Astrocyte of the spinal cord (primary cell): ENCODE results near the gene CNKSR2.
A peak's percentile ranks its signal among the peaks of the same experiment; 100 is the strongest.

Source experiments
- DNase-seq: peaks from one replicate; pipeline ENCODE4 v3.0.0; 2011; ENCODE audit warnings: low read depth, low spot score
- H3K4me3 ChIP-seq: 2 replicates; pipeline ENCODE4 v1.5.1; 2011; ENCODE audit warnings: low read depth, mild to moderate bottlenecking, low read length, moderate library complexity
- in situ Hi-C: cut with HindIII; loops from 2 replicates; pipeline ENCODE4 v1.10.0; 2017; ENCODE audit warnings: low sequenced_read_pairs
- TF ChIP-seq, protein P1 (sequence below): IDR thresholded peaks from 2 replicates; pipeline ENCODE4 v1.5.1; 2012; ENCODE audit warnings: low read depth, mild to moderate bottlenecking, low read length, inconsistent platforms

Gene CNKSR2

DNA sequence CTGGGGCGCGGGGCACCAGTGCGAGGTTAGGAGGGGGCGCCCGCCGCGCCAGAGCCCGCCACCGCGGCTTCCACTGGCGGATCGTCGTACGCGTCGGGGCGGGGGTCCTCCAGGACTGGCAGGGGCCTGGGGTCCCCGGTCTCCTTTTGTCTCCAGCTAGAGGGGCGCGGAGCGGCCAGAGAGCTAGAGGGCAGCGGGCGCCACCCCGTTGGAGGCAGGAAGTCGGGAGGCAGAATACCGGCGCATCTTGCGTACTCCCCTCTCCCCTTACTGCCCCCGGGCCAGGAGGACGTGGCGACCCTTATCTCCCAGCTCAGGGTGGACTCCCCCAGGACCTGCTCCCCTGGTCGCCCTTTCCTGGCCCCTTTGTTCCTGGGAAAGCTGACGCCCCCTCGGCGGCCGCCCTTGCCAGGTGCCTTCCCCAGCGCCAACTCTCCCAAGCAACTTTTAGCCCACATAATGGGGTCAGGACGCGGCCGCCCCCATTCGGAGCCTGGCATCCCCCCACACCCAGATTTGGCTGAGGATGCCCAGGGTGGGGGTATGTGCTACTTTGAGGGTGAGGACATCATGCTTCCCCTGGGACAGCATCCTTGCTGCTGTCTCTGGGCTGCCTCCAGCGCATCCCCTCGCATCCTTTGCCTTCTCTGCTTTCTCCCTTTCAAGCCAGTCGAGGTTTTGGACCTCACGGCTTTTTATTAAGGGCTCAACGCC lies 933 bp downstream of the CNKSR2 start:
- peak overlapping the region; percentile 49 for H3K4me3 ChIP-seq
- no peak for DNase-seq
- TF ChIP-seq, protein P1, sequence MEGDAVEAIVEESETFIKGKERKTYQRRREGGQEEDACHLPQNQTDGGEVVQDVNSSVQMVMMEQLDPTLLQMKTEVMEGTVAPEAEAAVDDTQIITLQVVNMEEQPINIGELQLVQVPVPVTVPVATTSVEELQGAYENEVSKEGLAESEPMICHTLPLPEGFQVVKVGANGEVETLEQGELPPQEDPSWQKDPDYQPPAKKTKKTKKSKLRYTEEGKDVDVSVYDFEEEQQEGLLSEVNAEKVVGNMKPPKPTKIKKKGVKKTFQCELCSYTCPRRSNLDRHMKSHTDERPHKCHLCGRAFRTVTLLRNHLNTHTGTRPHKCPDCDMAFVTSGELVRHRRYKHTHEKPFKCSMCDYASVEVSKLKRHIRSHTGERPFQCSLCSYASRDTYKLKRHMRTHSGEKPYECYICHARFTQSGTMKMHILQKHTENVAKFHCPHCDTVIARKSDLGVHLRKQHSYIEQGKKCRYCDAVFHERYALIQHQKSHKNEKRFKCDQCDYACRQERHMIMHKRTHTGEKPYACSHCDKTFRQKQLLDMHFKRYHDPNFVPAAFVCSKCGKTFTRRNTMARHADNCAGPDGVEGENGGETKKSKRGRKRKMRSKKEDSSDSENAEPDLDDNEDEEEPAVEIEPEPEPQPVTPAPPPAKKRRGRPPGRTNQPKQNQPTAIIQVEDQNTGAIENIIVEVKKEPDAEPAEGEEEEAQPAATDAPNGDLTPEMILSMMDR, result no peak
- in situ Hi-C loops, result no loop called here

DNA sequence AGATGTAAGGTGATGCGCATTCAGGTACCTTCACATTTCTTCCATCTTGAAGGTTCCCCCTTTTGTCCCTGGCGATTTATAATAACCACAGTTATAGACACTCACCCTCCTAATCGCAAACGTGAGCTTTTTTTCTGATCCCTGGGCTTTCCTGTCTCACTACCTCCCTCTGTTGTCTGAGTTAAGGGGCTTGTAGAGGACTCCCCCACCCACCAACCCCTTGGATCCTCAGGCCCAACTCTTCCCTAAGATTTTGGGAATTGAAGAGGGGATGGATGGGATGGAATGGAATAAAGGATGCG lies 1.4 kb downstream of the CNKSR2 start:
- H3K4me3 ChIP-seq, result no peak overlapping the region
- DNase-seq, result no peak
- in situ Hi-C loops, result no loop called here
- TF ChIP-seq, protein P1, result no peak

DNA sequence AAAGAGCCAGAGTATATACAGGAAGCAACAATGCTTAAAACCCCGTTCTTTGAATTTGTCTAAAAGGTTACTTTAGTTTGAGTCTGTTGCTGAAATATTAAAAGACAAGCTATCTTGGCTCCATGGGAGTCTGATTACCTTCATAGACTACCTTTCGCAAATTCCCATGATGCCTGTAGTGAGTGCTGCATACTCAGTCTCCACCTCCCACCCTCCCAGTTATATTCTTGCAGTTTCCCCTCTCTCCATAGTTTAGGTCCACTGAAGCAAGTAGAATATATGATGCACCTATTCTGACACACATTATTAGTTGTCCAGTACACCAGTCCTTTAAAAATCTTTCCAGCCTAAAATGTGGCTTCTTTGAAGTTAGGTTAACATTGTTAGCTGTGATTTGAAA lies 2.4 kb downstream of the CNKSR2 start:
- no peak overlapping the region for H3K4me3 ChIP-seq
- no peak for DNase-seq
- in situ Hi-C loops, result no loop called here

DNA sequence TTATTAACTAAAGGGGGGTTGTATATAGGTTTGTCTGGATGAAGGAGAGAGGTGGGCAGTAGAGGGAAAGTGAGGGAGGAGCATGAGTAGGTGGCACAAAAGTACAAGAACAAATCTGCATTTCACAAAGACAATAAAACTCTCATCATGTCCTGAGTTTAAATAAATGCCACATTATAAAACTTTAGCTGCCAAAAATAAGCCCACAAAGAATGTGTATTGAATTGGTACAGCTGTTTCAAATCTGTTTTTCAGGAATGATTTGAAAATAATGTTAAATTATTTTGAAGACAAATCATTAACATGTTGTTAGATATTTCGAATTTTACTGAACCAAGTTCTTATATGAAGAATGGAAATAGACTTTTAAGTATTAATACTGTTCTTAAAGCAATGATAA lies 5.8 kb downstream of the CNKSR2 start:
- TF ChIP-seq, protein P1, result no peak
- DNase-seq, result no peak
- in situ Hi-C loops, result no loop called here
- H3K4me3 ChIP-seq, result no peak overlapping the region

More for the DNA sequence above, 2.4 kb downstream of the CNKSR2 start:
- TF ChIP-seq, protein P1, result no peak

DNA sequence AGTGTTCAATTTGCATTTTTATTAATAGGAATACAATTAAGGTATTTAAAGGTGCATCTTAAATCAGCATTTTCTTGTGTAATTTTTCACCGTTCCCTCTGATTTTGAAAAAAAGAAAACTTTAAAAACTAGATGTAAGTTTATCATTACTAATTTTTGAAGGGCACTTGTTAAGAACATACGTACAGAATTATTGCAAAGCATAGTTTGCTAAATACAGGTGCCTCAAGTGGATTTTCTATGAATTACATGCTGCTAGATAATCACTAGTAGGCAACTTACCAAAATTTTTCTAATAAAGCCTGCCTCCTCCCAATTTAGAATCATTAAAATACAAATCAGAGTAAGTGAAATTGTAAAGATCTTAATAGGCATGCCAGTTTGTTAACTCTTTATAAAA lies 8.5 kb downstream of the CNKSR2 start:
- DNase-seq, result no peak
- H3K4me3 ChIP-seq, result no peak overlapping the region
- in situ Hi-C loops, result no loop called here
- TF ChIP-seq, protein P1, result peak; percentile 30

DNA sequence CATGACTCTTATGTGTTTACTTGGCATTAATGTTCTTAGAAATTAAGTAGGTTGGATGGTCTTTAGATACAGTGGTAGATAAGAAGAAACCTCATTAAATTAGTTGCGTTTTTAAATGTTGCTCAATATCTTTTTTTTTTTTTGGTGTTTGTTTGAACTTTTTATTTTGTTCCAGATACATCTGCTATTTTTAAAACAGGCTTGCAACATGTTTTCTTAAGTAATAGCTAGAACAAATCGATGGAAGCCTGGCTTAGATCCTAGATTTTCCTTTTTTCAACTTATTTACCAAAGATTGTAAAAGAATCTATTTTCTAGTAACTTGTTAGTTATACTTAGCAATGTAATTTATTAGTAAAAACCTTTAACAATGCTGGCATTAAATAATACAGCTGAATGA lies 9.3 kb downstream of the CNKSR2 start:
- TF ChIP-seq, protein P1, result no peak
- no peak overlapping the region for H3K4me3 ChIP-seq
- in situ Hi-C loops, result no loop called here
- DNase-seq, result no peak
